ENCODE data around the gene PYGM. TPM values are rescaled to one million over a fixed set of nuclear protein-coding genes. Genes with fewer than 3 reads are reported as not detected.

PYGM gene
- total RNA-seq, 1 donor from 2014 or later, result 4.0 TPM

GRCh38 chr11:64792482-64792881, 32.7 kb upstream of the PYGM start:
- intact Hi-C loops (cut with micrococcal nuclease), result no loop called here

- intact Hi-C loops (cut with micrococcal nuclease), result no loop called here
These were observed 32.1 kb upstream of the PYGM start for GRCh38 chr11:64791781-64792291.

GRCh38 chr11:64790205-64791095, 30.7 kb upstream of the PYGM start:
- intact Hi-C loops (cut with micrococcal nuclease), result no loop called here

- intact Hi-C loops (cut with micrococcal nuclease), result no loop called here
These were observed 29.8 kb upstream of the PYGM start for GRCh38 chr11:64789331-64790204.

- intact Hi-C loops (cut with micrococcal nuclease), result no loop called here
These were observed 28.8 kb upstream of the PYGM start for GRCh38 chr11:64788321-64789215.

- intact Hi-C loops (cut with micrococcal nuclease), result no loop called here
These were observed 27.9 kb upstream of the PYGM start for GRCh38 chr11:64787526-64788320.

- intact Hi-C loops (cut with micrococcal nuclease), result no loop called here
These were observed 26.5 kb upstream of the PYGM start for GRCh38 chr11:64786308-64786707.

- intact Hi-C loops (cut with micrococcal nuclease), result no loop called here
These were observed 25.2 kb upstream of the PYGM start for GRCh38 chr11:64784813-64785581.

GRCh38 chr11:64778473-64779298, 18.9 kb upstream of the PYGM start, which contains the start of gene SF1:
Gene SF1, minus strand, starts transcription at chr11:64778542. Its CDS starts 150 bp downstream, at chr11:64778392.
- intact Hi-C loops (cut with micrococcal nuclease), result loop anchor here (1.0 to 10.0 kb wide), 8 partner anchors 24 to 460 kb away; partner anchors contain the start of genes ARL2, ATG2A, EHD1 and MAP4K2

GRCh38 chr11:64778223-64778472, 18.4 kb upstream of the PYGM start:
- intact Hi-C loops (cut with micrococcal nuclease), result loop anchor here (1.0 to 10.0 kb wide), 7 partner anchors 25 to 460 kb away; partner anchors contain the start of genes ARL2, ATG2A, EHD1 and MAP4K2

GRCh38 chr11:64777449-64778222, 17.9 kb upstream of the PYGM start:
- intact Hi-C loops (cut with micrococcal nuclease), result loop anchor here (1.0 to 10.0 kb wide), 7 partner anchors 25 to 459 kb away; partner anchors contain the start of genes ARL2, ATG2A, EHD1 and MAP4K2

- intact Hi-C loops (cut with micrococcal nuclease), result loop anchor here (10.0 kb wide), 1 partner anchor 238 kb away; the partner anchor contains the start of gene ARL2
These were observed 17.1 kb upstream of the PYGM start for GRCh38 chr11:64776875-64777274.

- intact Hi-C loops (cut with micrococcal nuclease), result loop anchor here (10.0 kb wide), 1 partner anchor 238 kb away; the partner anchor contains the start of gene ARL2
These were observed 16.7 kb upstream of the PYGM start for GRCh38 chr11:64776425-64776824.

- intact Hi-C loops (cut with micrococcal nuclease), result loop anchor here (10.0 kb wide), 1 partner anchor 241 kb away; the partner anchor contains the start of gene ARL2
These were observed 14.4 kb upstream of the PYGM start for GRCh38 chr11:64774144-64774543.

GRCh38 chr11:64772303-64773018, 12.7 kb upstream of the PYGM start:
- intact Hi-C loops (cut with micrococcal nuclease), result loop anchor here (10.0 kb wide), 1 partner anchor 242 kb away; the partner anchor contains the start of gene ARL2

GRCh38 chr11:64771861-64772260, 12.1 kb upstream of the PYGM start:
- intact Hi-C loops (cut with micrococcal nuclease), result loop anchor here (10.0 kb wide), 1 partner anchor 243 kb away; the partner anchor contains the start of gene ARL2
